HG03378 (cell line): ENCODE results near the gene LFNG.

Source experiments
- ATAC-seq: cut with Tn5 transposase; IDR thresholded peaks from one replicate; pipeline ENCODE4 v1.9.1; 2021; ENCODE audit warnings: mild to moderate bottlenecking, moderate library complexity; ENCODE audit not compliant: unreplicated experiment

LFNG gene, protein sequence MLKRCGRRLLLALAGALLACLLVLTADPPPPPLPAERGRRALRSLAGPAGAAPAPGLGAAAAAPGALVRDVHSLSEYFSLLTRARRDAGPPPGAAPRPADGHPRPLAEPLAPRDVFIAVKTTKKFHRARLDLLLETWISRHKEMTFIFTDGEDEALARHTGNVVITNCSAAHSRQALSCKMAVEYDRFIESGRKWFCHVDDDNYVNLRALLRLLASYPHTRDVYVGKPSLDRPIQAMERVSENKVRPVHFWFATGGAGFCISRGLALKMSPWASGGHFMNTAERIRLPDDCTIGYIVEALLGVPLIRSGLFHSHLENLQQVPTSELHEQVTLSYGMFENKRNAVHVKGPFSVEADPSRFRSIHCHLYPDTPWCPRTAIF

DNA sequence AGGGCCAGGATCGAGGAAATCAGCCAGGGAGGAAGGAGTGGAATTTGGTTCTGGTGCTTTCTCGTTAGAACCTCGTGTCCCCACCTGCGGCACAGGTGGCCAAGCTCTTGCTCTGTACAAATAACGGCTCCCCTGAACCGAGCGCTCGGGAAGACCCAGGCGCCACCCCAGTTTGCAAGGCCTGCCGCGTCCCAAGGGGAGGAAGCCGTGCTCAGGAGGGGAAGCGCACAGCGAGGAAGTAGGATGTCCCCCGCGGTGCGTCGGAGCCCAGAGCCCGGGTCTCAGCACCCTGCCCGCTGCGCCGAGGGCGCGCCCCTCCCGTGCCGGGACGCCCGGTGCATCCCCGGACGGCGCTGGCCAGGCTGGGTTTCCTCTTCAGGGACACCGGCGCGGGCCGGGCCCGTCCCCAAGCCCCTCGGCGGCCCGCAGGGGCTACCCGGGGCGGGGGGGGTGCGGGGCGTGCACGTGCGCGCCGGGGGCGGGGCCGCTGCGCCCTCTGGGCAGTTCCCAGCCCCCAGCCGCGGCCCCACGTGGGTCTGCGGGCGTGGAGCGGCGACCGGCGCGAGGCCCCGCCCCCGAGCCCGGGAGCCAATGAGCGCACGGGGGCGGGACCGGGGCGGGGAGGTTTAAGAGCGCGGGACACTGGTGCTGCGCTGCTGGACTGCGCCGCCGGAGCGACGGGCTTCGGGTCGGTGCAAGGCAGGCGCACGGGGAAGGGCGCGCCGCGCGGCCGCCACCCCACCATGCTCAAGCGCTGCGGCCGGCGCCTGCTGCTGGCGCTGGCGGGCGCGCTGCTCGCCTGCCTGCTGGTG is at the start of gene LFNG:
LFNG (plus strand) TSS at position 656 of the 812 bp plus-strand sequence; CDS start at position 744, 88 bp downstream.
- ATAC-seq: no peak

- no peak for ATAC-seq
Observed at GRCh38 chr7:2470204-2471021, 49.2 kb upstream of the LFNG start.

GRCh38 chr7:2471022-2471329 is 48.6 kb upstream of the LFNG start:
- ATAC-seq: no peak

DNA sequence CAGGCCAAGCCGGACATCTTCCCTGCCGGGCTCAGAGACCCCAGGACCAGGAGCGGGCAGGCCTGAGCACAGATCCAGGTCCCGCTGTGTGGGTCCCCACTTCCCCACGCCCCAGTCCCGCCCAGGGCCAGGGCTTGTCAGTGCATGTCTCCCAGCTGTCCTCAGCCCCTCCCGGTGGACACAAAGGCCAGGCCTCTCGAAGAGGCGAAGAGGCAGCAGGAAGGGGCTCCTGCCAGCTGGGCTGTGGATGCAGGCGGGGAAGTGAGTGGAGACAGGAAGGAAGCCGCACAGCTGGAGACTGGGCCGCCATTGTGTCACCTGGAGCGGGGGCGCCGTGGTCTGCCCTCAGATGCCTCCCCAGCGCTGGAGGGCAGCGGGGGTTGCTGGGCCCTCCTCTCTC is 48.2 kb upstream of the LFNG start:
- no peak for ATAC-seq

- no peak for ATAC-seq
Observed at GRCh38 chr7:2472739-2473138, 46.8 kb upstream of the LFNG start.

DNA sequence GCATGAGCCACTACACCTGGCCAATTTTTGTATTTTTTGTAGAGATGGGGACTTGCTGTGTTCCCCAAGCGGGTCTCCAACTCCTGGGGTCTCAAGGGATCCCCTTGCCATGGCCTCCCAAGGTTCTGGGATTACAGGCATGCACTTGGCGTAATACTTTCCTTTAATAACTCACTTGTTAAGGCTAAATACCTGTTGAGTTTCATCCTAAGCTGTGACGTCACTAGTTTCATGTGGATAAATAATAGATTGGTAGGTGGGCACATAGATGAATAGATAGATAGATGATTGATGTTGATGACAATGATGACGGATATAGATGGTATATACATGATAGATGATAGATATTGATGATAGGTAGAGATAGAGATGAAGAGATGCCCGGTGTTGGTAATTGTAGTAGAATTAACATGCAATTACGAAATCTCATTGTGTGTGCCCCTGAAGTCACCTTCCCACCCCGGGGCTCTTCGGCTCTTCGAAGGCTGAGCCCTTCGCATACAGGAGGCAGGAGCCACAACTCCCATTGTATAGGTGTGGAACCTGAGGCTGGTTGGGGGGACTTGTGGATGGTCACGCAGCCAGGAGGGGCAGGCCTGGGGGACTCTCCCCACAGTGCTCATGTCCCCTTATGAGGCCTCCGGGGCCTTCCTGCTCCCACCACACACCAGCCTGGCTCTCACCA is 45.9 kb upstream of the LFNG start:
- no peak for ATAC-seq

DNA sequence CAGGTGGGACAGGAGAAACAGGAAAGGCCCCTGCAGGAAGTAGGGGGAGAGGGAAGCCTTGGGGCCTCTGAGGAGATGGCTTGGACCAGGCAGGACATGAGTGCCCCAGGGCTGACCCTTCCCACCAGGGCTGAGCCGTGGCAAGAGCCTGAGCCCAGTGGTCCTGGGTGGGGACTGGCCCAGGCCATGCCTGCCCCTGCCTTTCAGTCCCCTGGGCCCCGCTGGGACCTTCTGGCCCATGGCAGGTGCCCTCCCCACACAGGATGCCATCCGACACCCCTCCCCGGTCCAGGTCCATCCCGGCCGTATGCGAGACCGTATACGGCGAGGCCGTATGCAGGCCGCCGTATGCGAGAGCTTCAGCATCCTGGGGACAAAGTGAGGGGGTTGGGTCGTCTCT is 45.4 kb upstream of the LFNG start:
- no peak for ATAC-seq

GRCh38 chr7:2474813-2475677 is 44.5 kb upstream of the LFNG start:
- ATAC-seq: no peak

DNA sequence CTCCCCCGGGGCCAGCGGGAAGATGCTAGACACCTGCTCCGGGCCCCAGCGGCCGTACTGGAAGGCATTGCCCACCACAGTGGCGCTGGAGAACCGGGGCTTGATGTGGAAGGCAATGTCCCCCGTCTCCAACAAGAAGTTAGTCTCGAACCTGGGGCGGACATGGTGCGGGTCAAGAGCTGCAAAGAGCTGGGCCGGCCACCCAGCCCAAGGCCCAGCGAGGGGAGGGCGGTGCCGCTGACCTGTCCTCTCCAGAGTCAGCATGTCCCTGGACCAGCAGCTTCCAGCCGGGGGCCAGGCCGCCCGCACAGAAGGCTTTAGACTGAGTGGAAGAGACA is 43.9 kb upstream of the LFNG start:
- ATAC-seq: no peak

DNA sequence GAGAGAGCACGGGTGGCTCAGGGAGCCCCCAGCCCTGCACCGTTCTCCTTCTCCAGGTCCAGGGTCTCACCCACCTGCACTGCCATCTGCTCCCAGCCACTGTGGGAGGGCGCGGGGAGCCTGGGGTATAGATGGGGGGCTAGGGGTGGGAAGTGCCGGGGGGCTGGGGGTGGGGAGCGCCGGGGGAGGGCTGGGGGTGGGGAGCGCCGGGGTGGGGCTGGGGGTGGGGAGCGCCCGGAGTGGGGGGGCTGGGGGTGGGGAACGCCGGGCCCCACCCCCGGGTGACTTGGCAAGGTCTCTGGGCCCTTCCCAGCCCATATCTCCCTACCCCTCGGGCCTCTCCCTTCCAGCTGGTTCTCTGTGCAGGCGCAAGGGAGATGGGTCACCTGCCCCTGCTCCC is 43.3 kb upstream of the LFNG start, which contains the start of gene GRIFIN:
GRIFIN (minus strand) TSS at position 101 of the 400 bp plus-strand sequence; CDS start at position 86, 15 bp downstream.
- no peak for ATAC-seq

DNA sequence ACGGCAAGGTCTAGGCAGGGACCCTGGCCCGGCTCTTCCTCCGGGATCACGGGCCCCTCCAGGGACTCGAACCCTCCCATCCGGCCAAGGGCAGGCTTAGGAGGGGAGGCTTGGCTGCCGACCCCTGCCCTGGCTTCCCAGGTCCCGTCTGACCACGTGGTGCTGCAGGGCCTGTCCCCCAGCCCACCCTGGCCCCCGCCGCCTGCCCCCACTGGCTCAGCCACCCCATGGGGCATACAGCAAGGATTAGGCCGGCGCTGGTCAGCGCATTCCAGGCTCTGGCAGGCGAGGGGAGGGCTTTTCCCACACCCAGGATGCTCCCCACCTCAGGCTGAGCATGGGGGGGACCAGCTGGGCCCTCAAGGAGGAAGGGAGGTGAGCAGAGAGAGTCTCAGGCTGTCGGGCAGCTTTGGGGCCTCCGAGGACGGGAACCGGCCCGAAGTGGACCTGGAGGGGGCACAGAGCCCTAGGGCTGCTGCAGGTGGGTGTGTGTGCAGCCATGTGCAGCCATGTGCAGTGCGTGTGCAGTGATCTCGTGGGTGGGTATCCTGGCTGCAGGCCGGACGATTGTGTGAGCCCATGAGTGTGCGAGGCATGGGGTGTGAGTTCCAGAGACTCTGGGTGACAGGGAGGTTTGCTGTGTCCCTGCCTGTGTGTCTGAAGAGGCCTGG is 42.7 kb upstream of the LFNG start:
- no peak for ATAC-seq

GRCh38 chr7:2477447-2478398 is 41.9 kb upstream of the LFNG start:
- no peak for ATAC-seq

- ATAC-seq: no peak
Observed at GRCh38 chr7:2478399-2478785, 41.2 kb upstream of the LFNG start.

DNA sequence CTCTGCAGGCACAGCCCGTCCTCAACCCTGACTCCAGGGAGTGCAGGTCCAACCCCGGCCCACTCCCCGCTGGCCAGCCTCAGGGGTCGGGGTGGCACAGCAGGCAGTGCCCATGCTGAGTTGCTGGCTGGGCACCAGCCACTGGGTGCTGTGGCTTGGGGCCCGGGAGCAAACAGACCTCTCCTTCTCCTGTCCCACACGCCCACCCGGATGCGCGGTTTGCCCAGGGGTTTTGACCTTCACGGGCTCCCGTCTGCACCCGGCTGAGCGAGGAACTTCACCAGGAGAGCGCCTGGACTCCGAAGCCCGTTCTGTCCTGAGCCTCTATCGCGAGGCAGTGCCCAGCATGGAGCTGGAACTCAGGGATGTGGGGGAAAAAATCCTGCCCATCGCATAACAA is 40.8 kb upstream of the LFNG start:
- no peak for ATAC-seq

DNA sequence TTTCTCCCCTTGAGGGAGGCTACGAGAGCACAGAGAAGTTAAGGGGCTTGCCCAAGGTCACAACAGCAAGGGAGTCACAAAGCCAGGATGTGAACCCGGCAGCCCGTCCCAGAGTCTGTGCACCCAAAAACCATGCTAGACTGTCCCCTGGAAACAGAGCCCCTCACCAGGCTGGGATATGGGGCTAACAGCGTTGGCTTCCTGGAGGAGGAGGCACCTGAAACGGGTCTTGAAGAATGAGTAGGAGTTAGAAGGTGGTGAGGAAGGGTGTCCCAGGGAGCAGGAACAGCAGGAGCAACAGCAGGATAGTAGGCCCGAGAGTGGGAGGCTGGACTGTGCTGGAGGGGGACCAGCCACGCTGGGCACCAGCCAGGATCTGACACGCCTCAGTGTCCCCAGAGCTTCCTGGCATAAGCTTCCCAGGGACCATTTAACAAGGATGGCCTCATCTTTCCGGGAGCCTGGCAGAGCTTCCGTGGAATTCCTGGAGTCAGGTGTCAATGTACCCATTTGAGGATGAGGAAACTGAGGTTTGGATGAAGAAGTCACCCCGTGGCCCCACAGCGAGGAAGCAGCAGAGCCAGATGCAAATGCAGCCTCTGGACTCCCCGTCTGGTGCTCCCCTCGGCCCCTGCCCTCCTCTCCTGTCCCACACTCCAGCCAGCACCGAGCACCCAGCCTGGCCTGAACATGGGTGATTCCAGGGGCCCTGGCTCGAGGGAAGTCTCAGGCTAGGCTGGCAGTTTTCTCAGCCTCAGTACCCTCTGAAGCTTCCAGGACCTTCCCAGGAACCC is 40.1 kb upstream of the LFNG start:
- ATAC-seq: no peak

- ATAC-seq: no peak
Observed at GRCh38 chr7:2480070-2480408, 39.5 kb upstream of the LFNG start.

DNA sequence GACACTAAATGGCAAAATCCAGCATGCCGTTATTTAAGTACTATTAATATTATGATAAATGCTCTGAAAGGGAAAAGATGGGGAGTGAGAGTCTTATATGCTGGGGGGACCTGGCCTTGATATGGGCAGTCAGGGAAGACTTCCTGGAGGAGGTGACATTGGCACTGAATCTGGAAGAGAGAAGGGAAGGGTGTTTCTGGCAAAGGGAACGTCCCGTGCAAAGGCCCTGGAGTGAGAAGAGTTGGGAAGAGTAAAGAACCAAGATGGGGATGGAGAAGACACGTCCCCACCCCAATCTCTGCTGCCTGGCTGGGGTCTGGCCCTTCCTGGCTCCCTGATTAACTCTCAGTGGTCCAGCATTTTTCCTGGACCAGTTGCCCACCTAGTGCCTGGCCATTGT is 38.4 kb upstream of the LFNG start:
- no peak for ATAC-seq
